ENCODE measurements around the gene MCTP2.

DNA sequence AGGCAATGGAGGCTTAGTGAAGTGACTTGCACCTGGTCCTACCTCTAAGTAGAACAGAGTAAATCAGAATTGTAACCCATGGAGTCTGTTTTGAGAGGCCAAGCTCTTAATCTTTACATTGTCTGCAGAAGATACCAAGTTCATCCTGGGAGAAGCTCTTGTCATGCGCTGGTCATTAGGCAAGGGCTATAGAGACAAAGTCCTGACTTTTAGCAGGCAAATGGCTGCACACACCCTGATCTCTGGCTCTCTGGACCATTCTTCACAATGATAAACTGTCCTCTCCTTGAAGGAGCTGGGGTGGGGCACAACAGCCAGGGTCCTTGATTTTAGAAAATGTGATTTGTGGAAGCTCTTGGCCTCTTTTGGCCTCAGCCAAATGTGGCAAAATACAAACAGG lies 65.4 kb downstream of the MCTP2 start:
- TF ChIP-seq POLR2A (IDR thresholded peaks at IDR 0.05; ENCODE audit: low read depth, low read length) (no peak), TAF1 (IDR thresholded peaks at IDR 0.05; ENCODE audit: borderline replicate concordance, low read depth, low read length) (no peak)

Data from GM12892 (cell line).